ENCODE measurements around the gene TMTC1. TPM values are rescaled to one million over a fixed set of nuclear protein-coding genes. Genes with fewer than 3 reads are reported as not detected.

Gene TMTC1
- total RNA-seq, 2 experiments from 2014 or later = not detected

GRCh38 chr12:29665107-29665506 lies 118.6 kb downstream of the TMTC1 start:
- H3K4me1 ChIP-seq (ENCODE audit: insufficient read depth, low read length) = no peaks in the 10 kb centered on the region
- POLR2A ChIA-PET = no interaction called here
- H3K27ac ChIP-seq (ENCODE audit: low read depth in 1 of 2, low read length in 2 of 2) = no peak overlapping the region
- CTCF ChIA-PET = no interaction called here
- no peaks in the 10 kb centered on the region for H3K27me3 ChIP-seq (ENCODE audit: control insufficient read depth in 1 of 2, insufficient read depth in 2 of 2, low read length in 2 of 2)
- intact Hi-C loops (cut with DNase I, micrococcal nuclease) = no loop called here
- DNase-seq (no peak), ATAC-seq (ENCODE audit: poor library complexity) (no peak)
- no peaks in the 10 kb centered on the region for H3K36me3 ChIP-seq (ENCODE audit: insufficient read depth, low read length)
- no peaks in the 10 kb centered on the region for H3K4me1 Mint-ChIP-seq (ENCODE audit: low read depth)
- no peaks in the 10 kb centered on the region for H3K27me3 Mint-ChIP-seq
- H3K27ac Mint-ChIP-seq = no peak overlapping the region
- H3K4me3 Mint-ChIP-seq = no peak overlapping the region
- H3K9me3 ChIP-seq (ENCODE audit: control insufficient read depth in 1 of 2, insufficient read depth in 1 of 2, low read length in 2 of 2) = no peaks in the 10 kb centered on the region
- H3K4me3 ChIP-seq (ENCODE audit: low read length) = no peak overlapping the region
- no peaks in the 10 kb centered on the region for H3K9me3 Mint-ChIP-seq
- TF ChIP-seq CTCF (IDR thresholded peaks at IDR 0.05) = no peak
- H3K36me3 Mint-ChIP-seq (ENCODE audit: low read depth) = no peaks in the 10 kb centered on the region

GRCh38 chr12:29662734-29663323 lies 120.9 kb downstream of the TMTC1 start:
- Histone ChIP-seq H3K27ac (ENCODE audit: low read depth in 1 of 2, low read length in 2 of 2) (no peak overlapping the region), H3K27me3 (ENCODE audit: control insufficient read depth in 1 of 2, insufficient read depth in 2 of 2, low read length in 2 of 2) (no peaks in the 10 kb centered on the region), H3K36me3 (ENCODE audit: insufficient read depth, low read length) (no peaks in the 10 kb centered on the region), H3K4me3 (ENCODE audit: low read length) (no peak overlapping the region), H3K4me1 (ENCODE audit: insufficient read depth, low read length) (no peaks in the 10 kb centered on the region), H3K9me3 (ENCODE audit: control insufficient read depth in 1 of 2, insufficient read depth in 1 of 2, low read length in 2 of 2) (no peaks in the 10 kb centered on the region)
- H3K4me3 Mint-ChIP-seq = no peak overlapping the region
- H3K4me1 Mint-ChIP-seq (ENCODE audit: low read depth) = no peaks in the 10 kb centered on the region
- ATAC-seq (ENCODE audit: poor library complexity) = no peak
- intact Hi-C loops (cut with DNase I, micrococcal nuclease) = no loop called here
- TF ChIP-seq CTCF (IDR thresholded peaks at IDR 0.05) = no peak
- H3K27me3 Mint-ChIP-seq = no peaks in the 10 kb centered on the region
- ChIA-PET CTCF (no interaction called here), POLR2A (no interaction called here)
- H3K9me3 Mint-ChIP-seq = no peaks in the 10 kb centered on the region
- H3K36me3 Mint-ChIP-seq (ENCODE audit: low read depth) = no peaks in the 10 kb centered on the region
- no peak overlapping the region for H3K27ac Mint-ChIP-seq
- no peak for DNase-seq

GRCh38 chr12:29660847-29661246 lies 122.9 kb downstream of the TMTC1 start:
- Histone ChIP-seq H3K4me1 (ENCODE audit: insufficient read depth, low read length) (no peaks in the 10 kb centered on the region), H3K27ac (ENCODE audit: low read depth in 1 of 2, low read length in 2 of 2) (no peak overlapping the region), H3K9me3 (ENCODE audit: control insufficient read depth in 1 of 2, insufficient read depth in 1 of 2, low read length in 2 of 2) (no peaks in the 10 kb centered on the region), H3K27me3 (ENCODE audit: control insufficient read depth in 1 of 2, insufficient read depth in 2 of 2, low read length in 2 of 2) (no peaks in the 10 kb centered on the region), H3K36me3 (ENCODE audit: insufficient read depth, low read length) (no peaks in the 10 kb centered on the region), H3K4me3 (ENCODE audit: low read length) (no peak overlapping the region)
- ChIA-PET POLR2A (no interaction called here), CTCF (no interaction called here)
- no peak for TF ChIP-seq CTCF (IDR thresholded peaks at IDR 0.05)
- Mint-ChIP-seq H3K9me3 (no peaks in the 10 kb centered on the region), H3K27me3 (no peaks in the 10 kb centered on the region), H3K27ac (no peak overlapping the region), H3K4me1 (ENCODE audit: low read depth) (no peaks in the 10 kb centered on the region), H3K36me3 (ENCODE audit: low read depth) (no peaks in the 10 kb centered on the region), H3K4me3 (no peak overlapping the region)
- ATAC-seq (ENCODE audit: poor library complexity) = no peak
- intact Hi-C loops (cut with DNase I, micrococcal nuclease) = no loop called here
- no peak for DNase-seq

Measured in CD4-positive, alpha-beta T cell (primary cell).